Stimulated activated CD4-positive, alpha-beta T cell treated with anti-CD3 and anti-CD28 coated beads, Interleukin-15, amount 100 ng/mL, for 1 hour (primary cell): ENCODE results near the gene RETREG3.
"Not testable (repeated sequence)": the region's sequence is repeated elsewhere in the genome, so short reads cannot be mapped to it uniquely, and the experiment has no call there.

Source experiments
- DNase-seq, 2 donors: peaks; one replicate each; pipeline ENCODE4 v3.0.0-alpha.2; 2020; ENCODE audit warnings: low read depth in 1 of 2, low spot score in 1 of 2

RETREG3 gene

DNA sequence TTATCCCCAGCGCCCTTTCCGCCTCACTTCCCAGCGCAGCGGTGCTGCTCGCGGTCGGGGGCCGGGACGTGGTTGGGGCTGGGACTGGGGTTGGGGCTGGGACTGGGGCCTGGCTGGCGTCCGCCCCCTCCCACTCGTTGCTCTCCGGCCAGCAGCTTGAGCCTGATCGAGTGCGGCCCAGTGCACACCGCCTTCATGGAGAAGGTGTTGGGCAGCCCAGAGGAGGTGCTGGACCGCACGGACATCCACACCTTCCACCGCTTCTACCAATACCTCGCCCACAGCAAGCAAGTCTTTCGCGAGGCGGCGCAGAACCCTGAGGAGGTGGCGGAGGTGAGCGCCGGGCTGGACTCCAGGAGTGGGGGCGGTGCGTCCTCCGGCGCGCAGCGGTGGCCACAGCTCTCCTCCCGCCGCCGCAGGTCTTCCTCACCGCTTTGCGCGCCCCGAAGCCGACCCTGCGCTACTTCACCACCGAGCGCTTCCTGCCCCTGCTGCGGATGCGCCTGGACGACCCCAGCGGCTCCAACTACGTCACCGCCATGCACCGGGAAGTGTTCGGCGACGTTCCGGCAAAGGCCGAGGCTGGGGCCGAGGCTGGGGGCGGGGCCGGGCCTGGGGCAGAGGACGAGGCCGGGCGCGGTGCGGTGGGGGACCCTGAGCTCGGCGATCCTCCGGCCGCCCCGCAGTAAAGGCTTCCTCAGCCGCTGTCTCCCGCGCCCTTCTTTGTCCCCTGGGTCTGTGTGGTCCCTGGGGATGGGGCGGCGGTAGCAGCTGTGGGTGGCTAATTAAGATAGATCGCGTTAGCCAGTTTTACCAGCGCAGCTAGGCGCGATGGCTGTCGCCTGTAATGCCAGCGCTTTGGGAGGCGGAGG is 54.7 kb downstream of the RETREG3 start:
- peak; percentile 47 to 53 for DNase-seq

- DNase-seq, result no peak
These were observed 55.3 kb downstream of the RETREG3 start for GRCh38 chr17:42553866-42554249.

DNA sequence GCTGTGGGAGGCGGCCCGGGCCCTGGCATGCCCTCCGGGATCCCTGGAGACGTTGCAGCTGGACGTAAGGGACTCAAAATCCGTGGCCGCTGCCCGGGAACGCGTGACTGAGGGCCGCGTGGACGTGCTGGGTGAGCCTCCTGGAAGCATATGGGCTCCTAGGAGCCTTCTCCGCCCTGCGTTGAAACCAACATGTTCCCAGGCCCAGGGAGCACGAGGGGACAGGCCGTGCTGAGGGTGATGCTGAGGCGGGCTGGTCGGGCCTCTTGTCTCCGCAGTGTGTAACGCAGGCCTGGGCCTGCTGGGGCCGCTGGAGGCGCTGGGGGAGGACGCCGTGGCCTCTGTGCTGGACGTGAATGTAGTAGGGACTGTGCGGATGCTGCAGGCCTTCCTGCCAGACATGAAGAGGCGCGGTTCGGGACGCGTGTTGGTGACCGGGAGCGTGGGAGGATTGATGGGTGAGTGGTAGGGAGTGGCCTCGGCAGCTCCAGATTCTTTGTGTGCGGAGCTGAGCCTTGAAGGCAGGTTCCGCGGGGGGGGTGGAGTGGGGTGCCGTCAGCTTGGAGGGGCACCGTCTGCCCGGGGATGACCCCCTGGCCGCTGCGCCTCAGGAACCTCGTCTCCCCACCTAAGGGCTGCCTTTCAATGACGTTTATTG is 55.9 kb downstream of the RETREG3 start:
- DNase-seq, result no peak

- DNase-seq, result not testable (repeated sequence)
These were observed 56.4 kb downstream of the RETREG3 start, which contains the start of gene HSD17B1 for GRCh38 chr17:42552736-42553135. TSS of gene HSD17B1 (plus strand) at chr17:42552923. CDS start at chr17:42552934, 11 bp downstream.

- no peak for DNase-seq
These were observed 60.0 kb downstream of the RETREG3 start for GRCh38 chr17:42548993-42549755.

DNA sequence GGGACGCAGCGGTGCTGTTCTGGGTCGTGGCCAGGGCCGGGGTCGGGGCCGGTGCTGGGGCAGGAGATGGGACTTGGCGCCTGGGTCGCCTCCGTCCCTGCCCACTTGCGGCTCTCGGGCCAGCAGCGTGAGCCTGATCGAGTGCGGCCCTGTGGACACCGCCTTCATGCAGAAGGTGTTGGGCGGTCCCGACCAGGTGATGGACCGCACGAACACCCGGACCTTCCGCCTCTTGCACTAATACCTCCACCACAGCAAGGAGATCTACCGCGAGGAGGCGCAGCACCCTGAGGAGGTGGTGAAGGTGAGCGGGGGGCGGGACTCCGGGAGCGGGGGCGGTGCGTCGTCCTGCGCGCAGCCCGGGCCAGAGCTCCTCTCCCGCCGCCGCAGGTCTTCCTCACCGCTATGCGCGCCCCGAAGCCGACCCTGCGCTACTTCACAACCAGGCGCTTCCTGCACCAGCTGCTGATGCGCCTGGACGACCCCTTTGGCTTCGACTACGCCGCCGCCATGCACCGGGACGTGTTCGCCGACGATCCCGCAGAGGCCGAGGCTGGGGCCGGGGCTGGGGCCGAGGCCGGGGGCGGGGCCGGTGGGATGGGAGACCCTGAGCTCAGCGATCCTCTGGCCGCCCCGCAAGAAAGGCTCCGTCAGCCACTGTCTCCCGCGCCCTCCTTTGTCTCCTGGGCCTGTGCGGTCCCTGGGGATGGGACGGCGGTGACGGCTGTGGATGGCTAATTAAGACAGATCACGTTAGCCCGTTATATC is 60.9 kb downstream of the RETREG3 start:
- peak; percentile 61 to 71 for DNase-seq

GRCh38 chr17:42547698-42548069 is 61.5 kb downstream of the RETREG3 start:
- no peak for DNase-seq

DNA sequence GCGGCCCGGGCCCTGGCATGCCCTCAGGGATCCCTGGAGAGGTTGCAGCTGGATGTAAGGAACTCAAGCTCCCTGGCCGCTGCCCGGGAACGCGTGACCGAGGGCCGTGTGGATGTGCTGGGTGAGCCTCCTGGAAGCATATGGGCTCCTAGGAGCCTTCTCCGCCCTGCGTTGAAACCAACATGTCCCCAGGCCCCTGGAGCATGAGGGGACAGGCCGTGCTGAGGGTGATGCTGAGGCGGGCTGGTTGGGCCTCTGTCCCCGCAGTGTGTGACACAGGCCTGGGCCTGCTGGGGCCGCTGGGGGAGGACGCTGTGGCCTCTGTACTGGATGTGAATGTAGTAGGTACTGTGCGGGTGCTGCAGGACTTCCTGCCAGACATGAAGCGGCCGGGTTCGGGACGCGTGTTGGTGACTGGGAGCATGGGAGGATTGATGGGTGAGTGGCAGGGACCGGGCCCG is 62.1 kb downstream of the RETREG3 start:
- DNase-seq, result no peak

GRCh38 chr17:42545755-42546505 is 63.2 kb downstream of the RETREG3 start:
- DNase-seq, result not testable (repeated sequence)

DNA sequence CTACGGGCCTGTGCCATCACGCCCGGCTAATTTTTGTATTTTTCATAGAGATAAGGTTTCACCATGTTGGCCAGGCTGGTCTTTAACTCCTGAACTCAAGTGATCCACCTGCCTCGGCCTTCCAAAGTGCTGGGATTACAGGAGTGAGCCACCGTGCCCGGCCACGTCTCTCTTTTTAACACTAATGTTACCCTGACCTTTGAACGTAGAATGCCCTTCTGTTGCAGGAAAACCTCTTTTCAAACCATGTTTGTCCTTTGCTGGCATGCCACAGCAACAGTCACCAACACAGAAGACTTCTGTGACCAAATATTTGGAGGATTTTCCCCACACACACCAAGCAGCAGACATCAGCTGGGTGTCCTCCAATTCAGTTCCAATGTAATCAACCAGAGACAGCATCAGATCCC is 64.3 kb downstream of the RETREG3 start:
- no peak for DNase-seq

GRCh38 chr17:42543190-42544079 is 65.7 kb downstream of the RETREG3 start:
- DNase-seq, result no peak

DNA sequence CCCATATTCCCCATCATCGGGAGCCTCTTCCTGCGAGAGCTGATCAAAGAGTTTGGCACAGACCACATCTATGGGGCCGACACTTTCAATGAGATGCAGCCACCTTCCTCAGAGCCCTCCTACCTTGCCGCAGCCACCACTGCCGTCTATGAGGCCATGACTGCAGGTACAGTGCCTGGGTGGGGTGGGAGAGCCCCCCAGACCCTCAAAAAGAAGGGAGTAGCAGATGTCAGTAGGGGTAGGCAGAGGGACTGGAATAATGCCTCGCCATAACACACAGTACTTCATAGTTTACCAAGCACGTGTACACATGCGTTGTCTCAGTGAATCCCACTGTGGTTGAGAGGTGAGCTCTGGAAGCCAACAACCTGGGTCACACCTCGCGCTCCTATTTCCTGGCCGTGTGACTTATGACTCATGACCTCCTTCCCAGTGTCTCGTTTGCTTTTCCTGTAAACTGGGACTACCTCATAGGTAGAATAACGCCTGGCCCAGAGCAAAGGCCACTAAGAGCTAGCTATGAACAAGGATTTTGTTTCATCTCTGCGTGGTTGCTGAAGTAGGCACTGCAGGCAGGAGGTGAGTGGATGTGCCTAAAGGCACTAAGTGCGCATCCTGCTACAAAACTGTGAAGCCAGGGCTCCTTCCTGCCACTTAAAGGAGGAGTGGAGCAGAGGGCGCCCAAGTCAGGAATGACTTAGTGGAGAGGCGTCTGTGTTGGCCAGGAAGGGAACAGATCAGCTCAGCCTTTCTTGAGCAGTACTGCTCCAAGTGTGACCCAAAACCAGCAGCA is 67.9 kb downstream of the RETREG3 start:
- no peak for DNase-seq

DNA sequence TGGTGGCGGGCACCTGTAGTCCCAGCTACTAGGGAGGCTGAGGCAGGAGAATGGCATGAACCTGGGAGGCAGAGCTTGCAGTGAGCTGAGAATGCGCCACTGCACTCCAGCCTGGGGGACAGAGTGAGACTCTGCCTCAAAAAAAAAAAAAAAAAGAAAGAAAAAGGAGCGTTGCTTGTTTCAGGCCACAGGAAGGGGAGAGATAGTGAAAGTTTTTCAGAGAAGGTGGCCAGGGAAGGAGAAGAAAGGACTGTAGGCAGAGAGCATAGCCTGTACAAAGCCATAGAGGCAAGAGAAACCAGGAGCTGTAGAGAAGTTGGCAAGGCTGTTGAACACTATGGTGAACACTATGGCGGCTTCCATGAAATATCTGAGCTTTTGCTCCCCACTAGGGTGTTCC is 68.6 kb downstream of the RETREG3 start:
- DNase-seq, result not testable (repeated sequence)

- no peak for DNase-seq
These were observed 70.7 kb downstream of the RETREG3 start for GRCh38 chr17:42538482-42538881.

DNA sequence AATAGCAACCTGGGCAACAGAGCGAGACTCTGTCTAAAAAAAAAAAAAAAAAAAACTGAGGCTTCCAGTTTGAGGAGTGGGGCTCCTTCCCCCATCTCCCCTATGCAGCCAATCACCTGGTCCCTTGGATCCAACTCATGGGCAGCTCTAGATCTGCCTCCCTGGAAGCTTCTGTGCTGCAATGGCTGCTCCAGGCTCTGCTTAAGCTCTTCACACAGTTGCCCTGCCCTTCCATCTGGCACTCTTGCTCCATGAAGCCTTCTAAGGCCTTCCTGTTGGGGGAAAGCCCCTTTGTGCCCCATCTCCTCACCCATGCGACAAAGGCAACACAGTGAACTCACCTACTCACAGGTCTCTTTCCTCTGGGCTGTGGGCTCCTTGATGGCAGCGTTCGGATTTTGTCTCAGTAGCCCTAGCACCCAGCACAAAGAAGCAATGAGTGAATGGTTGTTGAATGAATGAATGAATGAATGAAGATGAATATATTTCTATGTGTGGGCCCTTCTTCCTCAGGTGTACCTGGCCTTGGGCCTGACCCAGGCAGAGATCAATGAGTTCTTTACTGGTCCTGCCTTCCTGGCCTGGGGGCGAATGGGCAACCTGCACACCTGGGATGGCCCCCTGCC is 71.2 kb downstream of the RETREG3 start:
- DNase-seq, result no peak

- no peak for DNase-seq
These were observed 71.9 kb downstream of the RETREG3 start for GRCh38 chr17:42537156-42537805.
